HG02970 (cell line): ENCODE data around the gene CFH.
"Not testable (repeated sequence)": the region's sequence is repeated elsewhere in the genome, so short reads cannot be mapped to it uniquely, and the experiment has no call there.

Experiments
- ATAC-seq: cut with Tn5 transposase; IDR thresholded peaks from one replicate; pipeline ENCODE4 v1.9.1; 2021; ENCODE audit warnings: mild to moderate bottlenecking, moderate library complexity, moderate number of reproducible peaks; ENCODE audit not compliant: unreplicated experiment, low FRiP score

Gene CFH

DNA sequence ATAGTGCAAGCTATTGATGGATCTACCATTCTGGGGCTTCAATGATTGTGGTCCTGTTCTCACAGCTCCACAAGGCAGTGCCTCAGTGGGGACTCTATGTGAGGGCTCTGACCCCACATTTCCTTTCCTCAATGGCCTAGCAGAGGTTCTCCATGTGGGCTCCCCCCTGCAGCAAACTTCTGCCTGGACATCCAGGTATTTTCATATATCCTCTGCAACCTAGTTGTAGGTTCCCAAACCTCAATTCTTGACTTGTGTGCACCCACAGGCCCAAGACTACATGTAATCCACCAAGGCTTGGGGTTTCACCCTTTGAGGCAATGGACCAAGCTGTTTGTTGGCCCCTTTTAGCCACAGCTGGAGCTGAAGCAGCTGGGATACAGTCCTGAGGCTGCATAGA, 86.9 kb downstream of the CFH start:
- no peak for ATAC-seq

DNA sequence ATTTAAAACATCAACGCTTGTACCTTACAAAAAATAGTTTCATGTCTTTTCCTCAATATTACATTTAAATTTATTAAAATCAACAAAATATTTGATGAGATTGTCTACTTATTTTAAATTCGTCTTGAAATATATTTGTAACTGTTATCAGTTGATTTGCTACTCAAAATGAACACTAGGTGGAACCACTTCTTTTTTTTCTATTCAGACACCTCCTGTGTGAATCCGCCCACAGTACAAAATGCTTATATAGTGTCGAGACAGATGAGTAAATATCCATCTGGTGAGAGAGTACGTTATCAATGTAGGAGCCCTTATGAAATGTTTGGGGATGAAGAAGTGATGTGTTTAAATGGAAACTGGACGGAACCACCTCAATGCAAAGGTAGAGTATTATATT, 91.4 kb downstream of the CFH start:
- peak; percentile 65 for ATAC-seq

DNA sequence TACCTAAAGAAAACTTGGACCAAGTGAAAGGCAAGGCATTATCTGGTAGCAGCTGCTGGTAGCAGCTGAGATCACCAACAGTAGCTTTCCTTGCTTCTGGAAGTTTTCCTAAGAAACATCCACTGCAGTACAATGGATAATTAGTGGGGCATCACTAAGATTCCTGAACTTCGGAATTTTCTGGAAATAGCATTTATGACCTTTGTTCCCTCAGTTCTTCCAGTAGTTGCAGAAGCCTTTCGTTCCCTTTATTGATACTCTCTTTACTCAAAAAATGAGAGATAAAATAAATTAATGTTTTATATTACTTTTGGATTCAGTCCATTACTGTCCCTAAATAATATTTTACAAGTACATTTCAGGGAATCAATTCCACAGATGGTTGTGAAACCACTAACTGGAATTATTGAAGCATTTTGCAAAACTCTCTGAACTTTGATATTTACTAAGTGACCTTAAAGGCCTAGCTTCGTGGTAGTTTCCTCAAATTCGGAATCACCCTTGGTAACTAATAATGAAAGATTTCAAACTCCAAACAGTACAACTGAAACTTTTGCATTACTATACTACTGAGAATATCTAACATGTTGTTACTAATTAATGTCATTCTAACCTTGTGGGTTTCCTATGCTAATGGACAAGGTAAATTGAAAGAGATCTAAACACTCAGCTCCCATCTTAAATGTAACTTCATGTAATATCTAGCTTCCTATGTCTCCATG, 113.3 kb downstream of the CFH start:
- not testable (repeated sequence) for ATAC-seq

DNA sequence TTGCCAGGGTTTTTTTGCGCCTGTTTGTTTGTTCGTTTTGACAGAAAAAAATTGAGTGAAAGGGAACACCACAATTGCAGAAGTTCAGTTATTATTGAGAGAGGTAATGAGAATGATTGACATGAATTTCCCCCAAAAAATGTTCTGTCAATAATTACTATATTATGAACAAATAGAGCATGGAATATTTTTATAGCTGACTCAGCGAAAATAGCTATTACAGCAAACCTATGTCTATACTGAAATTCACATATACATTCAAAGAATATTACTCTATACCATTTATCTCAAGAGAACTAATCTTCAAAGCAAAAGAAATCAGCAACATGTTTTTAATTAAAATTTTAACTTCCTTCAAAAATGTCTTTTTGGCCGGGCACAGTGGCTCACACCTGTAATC, 118.0 kb downstream of the CFH start:
- not testable (repeated sequence) for ATAC-seq

DNA sequence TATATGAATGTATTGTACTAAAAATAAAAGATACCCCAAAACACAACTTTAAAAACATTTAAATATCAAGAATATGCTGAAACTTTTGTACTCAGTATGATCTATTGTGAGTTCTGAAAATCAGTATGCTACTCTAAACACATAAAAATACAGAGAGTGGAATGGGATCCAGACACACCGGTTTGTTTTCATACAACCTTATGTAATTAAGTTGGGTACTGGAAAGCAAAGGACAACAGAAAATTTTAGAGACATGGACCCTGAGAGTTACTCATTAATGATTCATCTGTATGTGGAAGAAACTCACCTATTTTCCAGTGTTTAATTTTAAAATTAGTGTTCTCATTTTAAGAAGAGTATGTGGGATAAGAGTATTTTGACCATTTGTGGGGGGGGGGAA, 121.9 kb downstream of the CFH start:
- ATAC-seq: no peak

DNA sequence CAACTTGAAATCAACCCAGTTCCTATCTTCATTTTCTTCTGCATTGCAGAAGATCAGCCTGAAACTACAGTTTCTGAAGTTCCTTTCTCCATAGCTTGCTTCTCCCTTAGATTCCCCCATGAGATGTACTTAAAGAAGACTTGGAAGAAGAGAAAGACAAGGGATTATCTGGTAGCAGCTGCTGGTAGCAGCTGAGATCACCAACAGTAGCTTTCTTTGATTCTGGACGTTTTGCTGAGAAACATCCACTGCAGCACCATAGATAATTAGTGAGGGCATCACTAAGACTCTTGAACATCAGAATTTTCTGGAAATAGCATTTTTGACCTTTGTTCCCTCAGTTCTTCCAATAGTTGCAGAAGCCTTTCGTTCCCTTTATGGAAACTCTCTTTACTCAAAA, 122.3 kb downstream of the CFH start:
- no peak for ATAC-seq

DNA sequence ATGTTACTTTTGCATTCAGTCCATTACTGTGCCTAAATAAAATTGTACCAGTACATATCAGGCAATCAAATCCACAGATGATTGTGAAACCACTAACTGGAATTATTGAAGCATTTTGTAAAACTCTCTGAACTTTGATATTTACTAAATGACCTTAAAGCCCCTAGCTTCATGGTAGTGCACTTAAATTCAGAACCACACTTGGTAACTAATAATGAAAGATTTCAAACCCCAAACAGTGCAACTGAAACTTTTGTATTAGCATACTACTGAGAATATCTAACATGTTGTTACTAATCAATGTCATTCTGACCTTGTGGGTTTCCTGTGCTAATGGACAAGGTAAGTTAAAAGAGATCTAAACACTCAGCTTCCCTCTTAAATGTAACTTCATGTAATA, 122.8 kb downstream of the CFH start, which contains the start of gene CFHR3:
Gene CFHR3 (plus strand): TSS at position 238 of the 400 bp plus-strand sequence. CDS start 47 bp downstream, at position 285.
- no peak for ATAC-seq

DNA sequence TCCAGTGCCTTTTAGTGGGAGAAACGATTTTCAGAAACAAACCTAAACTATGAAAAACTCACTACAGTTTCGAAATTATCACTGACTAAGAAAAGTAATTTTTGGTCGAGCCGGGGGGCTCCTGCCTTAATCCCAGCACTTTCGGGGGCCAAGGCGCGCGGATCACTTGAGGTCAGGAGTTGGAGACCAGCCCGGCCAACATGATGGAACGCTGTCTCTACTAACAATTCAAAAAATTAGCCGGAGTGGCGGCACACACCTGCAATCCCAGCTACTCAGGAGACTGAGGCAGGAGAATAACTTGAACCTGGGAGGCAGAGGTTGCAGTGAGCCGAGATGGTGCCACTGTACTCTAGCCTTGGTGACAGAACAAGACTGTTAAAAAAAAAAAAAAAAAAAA, 125.8 kb downstream of the CFH start:
- ATAC-seq: no peak

DNA sequence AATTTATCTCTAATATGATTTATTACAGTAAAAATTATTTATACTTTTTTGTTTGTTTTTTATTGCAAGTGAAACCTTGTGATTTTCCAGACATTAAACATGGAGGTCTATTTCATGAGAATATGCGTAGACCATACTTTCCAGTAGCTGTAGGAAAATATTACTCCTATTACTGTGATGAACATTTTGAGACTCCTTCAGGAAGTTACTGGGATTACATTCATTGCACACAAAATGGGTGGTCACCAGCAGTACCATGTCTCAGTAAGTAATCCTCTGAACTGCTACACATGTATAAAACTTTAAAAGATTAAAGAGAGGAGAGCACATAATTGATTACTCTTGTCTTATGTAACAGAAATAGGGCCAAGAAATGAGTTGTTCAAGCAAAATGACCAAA, 127.2 kb downstream of the CFH start:
- ATAC-seq: no peak

DNA sequence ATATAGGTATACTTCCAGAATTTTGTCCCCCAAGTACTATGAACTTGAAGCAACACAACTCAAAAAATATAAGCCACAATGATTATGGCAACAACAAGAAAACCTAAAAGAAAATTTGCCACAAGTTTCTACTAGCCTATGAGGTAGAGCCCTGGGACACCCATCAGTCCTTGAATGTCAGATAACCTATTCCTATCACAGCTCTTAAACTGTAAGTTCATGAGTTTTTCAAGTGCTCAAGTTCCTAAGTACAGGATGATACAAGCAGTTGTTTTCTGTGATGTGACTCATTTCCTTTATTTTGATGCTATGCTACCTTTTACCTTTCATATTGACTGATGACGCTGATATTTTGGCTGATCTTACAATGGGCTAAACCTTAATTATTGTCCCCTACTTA, 139.4 kb downstream of the CFH start:
- ATAC-seq: not testable (repeated sequence)

DNA sequence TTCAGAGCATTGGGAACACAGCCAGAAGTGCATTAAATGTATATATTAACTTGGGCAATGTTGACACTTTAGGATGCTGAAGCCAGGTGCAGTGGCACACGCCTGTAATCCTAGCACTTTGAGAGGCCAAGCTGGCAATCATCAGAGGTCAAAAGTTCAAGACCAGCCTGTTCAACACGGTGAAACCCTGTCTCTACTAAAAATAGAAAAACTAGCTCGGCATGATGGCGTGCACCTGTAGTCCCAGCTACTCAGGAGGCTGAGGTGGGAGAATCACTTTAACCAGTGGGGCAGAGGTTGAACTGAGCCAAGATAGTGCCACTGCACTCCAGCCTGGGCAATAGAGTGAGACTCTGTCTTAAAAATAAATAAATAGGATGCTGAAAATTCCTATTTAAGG, 142.3 kb downstream of the CFH start:
- ATAC-seq: not testable (repeated sequence)
